GM18526 (cell line): Measurements from ENCODE around the gene ELK1.

ENCODE experiments used
- POLR2A ChIP-seq: IDR thresholded peaks from 3 replicates; pipeline ENCODE4 v1.6.1; 2011; ENCODE audit not compliant: insufficient read length; ENCODE audit errors: extremely low read depth

The ELK1 gene

DNA sequence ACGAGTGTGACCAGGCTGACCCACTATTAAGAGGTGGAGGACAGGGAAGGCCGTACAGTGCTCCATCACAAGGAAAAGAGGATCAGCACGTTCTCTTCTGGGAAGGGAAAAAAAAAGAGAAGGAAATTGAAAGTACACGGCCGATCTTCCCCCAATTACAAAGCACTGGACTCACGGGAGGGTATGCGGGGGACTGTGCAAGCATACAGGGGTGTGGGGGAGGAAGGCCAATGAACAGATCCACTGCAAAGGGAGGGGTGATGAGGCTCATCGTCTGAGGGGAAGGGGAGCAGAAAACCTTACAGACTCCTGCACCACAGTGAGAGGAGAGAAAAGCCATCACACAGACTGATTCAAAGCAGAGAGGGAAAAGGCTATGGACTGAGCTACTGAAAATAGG is 1.1 kb downstream of the ELK1 start:
- TF ChIP-seq POLR2A: no peak

DNA sequence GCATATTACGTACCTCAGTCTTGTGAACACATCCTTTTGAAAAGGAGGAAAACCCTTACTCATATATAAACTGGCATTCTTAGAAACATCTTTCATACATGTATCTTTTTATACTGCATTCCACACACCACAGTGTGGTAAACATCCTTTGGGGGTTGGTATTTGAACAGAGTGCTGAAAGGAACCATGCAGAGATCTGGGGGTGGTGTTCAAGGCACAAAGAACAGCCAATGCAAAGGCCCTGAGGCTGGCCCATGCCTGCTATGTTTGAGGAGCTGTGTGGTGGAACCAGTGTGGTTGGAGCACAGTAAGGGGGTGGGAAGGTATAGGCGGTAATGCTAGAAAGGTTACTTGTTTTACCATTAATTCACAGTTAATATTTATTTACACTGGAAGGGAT is 2.0 kb downstream of the ELK1 start:
- no peak for TF ChIP-seq POLR2A

DNA sequence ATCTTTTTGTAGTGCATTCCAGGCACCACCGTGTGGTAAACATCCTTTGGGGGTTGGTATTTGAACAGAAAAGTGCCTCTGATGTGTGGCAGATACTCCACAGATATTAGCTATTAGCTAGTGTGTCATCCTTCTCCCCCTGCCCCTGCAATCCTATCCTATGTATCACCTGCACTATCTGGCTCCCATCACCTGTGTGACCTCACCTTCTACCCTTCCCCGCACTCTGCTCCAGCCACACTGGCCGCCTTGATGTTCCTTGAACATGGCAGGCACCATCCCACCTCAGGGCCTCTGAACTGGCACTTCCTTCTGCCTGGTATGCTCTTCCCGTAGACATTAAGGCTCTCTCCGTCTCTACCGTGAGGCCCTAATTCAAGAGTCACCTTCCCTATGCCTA is 3.7 kb downstream of the ELK1 start:
- TF ChIP-seq POLR2A: no peak

DNA sequence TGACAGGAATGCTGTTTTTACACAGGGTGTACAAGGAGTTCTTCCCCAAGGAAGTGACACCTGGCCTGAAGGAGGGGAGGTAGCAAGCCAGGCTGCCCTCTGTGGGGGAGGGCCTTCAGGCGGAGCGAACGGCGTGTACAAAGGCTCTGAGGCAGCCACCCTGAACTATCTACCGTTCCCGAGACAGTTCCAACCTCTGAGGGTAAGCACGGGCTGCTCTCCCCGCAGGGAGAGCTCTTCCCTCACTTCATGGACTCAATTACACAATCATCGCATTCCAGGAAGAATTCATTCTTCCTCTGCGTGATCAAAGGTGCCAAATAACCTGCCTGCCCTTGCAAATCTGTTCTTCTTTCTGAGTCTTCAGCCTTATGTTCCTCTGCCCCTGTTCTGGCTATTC is 4.8 kb downstream of the ELK1 start:
- no peak for TF ChIP-seq POLR2A

DNA sequence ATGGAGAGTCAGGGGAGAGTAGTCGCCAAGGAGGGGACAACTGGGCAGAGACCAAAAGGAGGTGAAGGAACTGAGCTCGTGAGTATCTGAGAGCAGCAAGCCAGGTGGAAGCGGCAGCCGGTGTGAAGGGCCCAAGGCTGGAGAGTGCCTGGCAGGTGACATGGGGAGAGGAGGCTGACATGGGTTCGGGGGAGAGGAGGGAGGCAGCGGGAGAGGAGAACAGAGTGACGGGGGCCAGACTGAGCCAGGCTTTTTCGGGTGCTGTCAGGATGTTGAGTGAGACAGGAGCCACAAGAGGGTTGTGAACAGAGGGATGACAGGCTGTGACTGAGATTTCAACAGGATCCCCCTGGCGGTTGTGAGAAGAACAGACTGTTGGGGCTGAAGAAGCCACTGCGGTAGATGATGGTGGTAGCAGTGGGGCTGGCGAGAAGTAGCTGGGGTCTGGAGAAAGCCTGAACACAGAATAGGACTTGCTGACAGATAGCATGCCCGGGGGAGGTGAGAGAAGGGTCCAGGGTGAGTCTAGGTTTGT is 5.7 kb downstream of the ELK1 start:
- TF ChIP-seq POLR2A: no peak

DNA sequence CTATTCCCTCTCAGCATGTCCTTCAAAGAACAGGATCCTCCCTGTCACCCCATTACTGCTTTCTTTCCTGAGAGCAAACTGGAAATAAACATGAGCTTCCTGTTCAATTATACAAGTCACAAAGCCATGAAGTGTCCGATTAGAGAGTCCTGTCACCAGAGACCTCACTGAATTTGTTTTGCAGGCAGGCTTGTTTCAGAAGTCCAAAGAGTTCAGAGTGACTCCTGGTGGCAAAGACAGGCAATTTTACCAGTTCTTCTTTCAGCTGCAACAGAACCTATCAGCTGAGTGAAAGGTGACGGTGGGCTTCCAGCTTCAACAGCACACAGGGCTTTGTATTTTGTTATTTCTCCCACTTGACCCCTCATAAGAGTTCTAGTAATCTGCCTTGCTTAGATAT is 6.4 kb downstream of the ELK1 start:
- no peak for TF ChIP-seq POLR2A

DNA sequence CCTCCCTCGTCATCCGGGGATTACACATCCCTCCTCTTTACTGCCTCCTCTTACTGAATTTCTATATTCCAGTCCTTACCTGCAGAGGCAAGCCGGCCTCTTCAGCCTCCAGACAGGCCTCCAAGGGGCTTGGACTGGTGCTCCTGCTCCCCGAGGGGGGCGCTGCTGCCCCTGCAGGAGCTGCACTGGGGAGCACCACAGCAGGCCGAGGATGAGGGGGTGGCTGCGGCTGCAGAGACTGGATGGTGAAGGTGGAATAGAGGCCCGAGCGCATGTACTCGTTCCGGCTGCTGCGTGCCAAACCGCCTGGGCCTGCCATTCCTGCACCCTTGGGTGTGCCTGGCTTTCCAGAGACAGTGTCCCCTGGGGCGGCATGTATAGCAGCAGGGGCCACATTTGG is 11.5 kb downstream of the ELK1 start:
- no peak for TF ChIP-seq POLR2A

DNA sequence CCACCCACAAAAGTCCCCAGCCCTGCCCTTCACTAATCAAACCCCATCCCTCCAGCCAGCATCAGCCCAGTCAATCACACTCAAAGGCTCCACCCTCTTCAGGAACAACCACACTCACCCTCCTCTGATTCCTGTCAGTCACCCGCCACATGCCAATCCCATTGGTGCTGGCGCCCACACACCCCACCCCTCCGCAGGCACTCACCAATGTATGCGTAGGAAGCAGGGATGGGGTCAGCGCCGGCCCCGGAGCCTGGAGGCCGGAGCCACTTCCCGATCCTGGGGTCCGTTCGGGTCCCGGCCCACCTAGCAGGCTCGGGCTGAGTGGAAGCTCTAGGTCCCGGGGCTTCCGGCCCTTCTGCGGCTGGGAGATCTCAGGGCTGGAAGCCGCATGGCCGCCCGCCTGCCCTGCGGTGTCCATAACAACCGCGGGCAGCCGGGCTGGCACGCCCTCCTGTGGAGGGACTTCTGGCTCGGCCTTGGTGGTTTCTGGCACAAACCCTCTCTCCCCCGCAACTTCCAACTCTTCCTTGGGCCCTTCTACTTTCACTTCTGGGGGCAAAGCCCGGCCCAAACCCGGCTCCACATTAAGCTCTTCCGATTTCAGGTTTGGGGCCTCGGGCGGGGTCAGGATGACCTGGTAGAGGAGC is 12.7 kb downstream of the ELK1 start:
- no peak for TF ChIP-seq POLR2A

DNA sequence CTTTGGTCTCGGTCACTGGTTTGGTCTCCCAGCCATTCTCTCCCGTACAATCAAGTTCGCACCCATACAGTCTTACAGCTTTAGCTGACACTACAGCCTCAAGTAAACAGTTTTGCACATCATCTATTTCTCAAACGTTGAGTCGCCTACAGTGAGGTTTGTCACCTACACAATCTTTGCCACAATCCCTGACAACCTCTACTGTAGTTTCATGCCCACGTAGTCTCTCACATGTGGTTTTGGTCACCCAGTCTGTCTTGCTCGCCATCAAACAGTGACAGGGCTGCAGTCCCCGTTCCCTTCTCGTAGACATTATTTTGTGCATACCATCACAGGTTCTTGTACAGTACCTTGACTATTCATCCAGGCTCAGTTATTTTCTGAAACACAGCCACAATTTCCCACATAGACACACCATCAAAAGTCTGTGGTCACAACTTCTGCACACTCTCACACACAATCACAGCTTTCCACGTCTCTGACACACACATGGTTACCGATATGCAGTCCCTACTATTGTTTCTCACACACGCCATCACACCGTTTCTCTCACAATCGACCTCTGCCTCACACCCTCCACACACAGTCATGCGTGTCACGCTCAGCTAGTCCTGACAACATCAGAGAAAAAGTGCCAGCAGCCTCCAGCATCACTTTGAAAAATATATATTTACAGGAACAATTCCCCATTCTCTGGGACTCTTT is 15.3 kb downstream of the ELK1 start:
- no peak for TF ChIP-seq POLR2A

DNA sequence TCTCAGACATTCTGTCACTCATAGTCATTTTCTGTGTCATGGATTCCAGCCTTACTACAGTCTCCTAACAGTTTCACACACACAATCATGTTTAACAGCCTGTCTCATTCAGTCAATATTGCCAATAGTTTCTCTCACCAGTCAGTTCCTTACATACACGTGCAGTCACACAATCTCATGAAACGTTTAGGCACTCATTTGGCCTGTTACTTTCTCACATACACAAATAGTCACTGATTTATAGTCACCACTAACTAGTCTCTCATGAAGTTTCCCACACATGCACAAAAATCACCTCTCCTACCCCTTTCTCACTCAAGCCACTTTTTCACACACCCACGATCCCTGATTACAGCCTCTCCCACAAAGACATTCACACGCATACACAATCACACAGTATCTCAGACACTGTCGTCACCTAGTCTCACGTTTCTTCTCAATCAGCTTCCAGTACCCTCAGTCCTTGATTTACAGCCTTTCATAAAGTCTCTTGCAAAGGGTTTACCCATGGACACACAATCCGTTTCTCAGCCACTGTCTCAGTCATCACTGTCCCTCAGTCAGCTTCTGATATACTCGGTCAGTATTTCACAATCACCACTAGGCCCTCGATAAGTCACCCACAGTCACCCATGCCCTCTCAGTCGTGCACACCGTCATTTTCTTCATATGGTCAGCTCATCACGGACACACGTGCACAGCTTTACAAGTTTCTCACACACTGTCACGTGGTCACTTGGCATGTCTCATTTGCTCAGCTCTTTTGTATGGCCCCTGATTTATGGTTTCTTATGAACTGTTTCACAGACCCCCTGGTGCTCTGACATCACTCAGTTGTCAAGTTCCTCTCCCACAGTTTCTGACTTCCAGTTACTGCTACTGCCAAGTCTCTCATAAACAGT is 16.4 kb downstream of the ELK1 start:
- TF ChIP-seq POLR2A: no peak

DNA sequence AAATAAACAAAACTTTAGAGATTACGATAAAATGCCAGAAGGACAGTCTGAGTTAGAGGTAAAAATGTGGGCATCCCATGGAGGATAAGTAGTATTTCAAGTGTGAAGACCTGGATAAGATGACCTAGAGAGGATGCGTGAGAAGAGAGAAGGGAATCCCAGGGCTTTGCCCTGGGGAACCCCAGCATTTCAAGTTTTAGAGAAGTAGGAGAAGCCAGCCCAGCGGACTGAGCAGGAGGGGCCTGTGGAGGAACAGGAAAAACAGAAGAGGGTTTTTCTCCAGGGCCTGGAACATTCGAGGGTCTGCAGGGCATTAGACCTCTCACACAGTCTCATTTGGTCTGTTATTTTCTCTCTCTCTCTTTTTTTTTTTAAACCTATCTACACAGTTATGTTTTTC is 17.7 kb downstream of the ELK1 start:
- TF ChIP-seq POLR2A: no peak

DNA sequence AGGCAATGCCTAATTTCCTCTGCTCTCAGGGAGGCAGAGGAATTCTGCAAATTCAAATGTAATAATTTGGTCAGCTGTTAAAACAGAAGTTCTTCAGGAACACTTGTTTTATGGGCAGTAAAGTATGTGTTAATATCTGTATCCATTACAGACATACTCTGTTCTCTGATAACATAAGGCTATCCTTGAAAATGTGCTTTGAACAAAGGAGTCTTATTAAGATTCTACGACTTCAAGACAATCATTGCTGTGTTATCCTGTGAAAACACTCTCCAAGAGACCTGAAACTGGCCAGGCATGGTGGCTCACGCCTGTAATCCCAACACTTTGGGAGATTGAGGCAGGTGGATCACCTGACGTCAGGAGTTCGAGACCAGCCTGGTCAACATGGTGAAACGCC is 18.7 kb downstream of the ELK1 start:
- TF ChIP-seq POLR2A: no peak

DNA sequence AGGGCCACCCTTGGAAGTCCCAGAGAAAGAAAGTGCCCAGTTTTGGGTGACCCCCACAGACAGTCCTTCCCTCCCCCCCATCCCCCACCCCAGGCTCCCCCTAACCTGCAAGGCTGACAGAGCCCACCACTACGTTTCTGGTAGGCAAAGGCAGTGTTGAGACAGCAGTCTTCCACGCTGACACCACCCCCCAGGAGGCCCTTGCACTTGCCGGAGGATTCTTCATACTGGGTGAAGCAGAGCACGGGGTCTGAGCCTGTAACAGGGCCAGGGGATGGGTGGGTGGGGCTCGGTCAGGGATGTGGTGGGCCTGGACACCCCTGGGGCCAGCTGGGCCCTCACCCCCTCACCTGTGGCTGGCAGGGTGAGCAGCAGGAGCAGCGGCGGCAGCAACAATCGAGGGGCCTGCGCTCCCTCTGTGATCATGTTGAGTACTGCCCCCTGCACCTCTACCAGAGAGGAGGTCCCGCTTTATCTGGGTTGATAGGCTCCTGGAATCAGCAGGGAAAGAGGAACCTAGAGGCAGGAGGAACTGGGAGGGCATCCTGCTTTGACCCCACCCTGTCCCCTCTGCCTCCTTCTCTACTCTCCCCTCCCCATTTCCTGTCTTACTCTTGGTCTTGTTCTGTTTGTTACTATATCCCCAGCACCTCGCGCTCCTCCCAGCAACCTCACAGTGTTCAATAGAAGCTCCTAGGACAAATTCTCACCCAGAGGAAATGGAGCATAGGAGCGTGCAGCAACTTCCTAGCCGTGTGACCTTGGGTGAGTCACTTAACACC is 20.8 kb downstream of the ELK1 start, which contains the start of gene CFP:
CFP (minus strand) TSS at position 512 of the 782 bp plus-strand sequence; CDS start at position 426, 86 bp downstream.
- no peak for TF ChIP-seq POLR2A

DNA sequence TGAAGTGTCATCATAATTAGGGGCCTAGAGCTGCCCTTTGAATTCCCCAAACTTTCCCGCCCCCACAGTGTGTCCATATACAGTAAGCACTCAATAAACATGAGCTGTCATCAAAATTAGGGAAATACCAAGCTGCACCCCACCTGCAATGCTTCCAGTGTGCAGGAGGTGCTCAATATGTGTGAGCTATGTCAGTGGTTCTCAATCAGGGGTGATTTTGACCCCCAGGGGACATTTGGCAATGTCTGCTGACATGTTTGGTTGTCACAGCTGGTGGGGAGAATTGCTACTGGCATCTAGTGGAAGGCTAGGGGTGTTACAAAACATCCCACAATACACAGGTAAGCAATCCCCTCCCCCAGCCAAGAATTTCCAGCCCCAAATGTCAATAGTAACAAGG is 21.4 kb downstream of the ELK1 start:
- no peak for TF ChIP-seq POLR2A

DNA sequence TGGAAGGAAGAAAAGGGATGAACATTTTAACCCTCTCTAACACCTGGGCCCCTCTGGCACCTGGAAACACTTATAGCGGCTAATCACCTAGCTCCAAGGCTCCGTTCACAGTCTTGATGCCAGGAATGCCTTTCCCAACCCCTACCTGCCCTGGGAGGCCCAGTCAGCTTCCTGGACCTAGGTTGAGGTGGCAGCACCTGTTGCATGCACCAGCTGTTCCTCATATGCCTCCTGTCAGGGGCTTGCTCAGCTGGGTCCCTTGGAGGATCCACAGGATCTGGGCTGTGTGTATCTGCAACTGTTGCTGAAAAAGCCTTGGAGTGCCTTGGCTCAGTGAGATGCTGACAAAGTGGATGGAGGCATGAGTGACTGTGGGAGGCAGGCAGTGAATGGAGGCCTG is 25.0 kb downstream of the ELK1 start:
- TF ChIP-seq POLR2A: no peak
